ENCODE data around the gene BANK1. TPM values are rescaled to one million over a fixed set of nuclear protein-coding genes. Genes with fewer than 3 reads are reported as not detected.

BANK1 gene
- total RNA-seq, 1 donor from 2014 or later = 0.14 TPM

DNA sequence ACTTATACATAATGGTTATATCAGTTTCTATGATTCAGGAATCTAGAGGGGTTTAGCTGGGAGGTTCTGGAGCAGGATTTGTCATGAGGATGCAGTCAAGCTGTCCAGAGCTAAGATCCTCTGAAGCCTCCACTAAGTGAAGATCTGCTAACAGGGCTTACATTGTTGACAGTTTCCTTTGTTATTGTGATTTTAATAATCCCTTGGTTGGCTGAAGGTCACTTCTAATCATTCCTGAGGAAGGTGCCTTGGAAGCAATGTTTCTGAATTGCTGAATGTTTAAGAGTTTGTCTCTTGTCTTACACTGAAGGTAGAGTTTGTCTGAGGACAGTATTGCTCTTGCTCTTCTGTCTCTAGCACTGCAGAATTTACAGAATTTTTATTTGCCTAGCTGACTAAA is 41.3 kb downstream of the BANK1 start:
- no peaks in the 10 kb centered on the region for H3K36me3 Mint-ChIP-seq (ENCODE audit: low read depth)
- H3K4me1 Mint-ChIP-seq (ENCODE audit: low read depth) = no peaks in the 10 kb centered on the region
- H3K27me3 Mint-ChIP-seq (ENCODE audit: low read depth) = no peaks in the 10 kb centered on the region
- no peak overlapping the region for H3K4me3 Mint-ChIP-seq (ENCODE audit: low read depth)
- no peak overlapping the region for H3K27ac Mint-ChIP-seq
- intact Hi-C loops (cut with micrococcal nuclease) = no loop called here
- H3K9me3 Mint-ChIP-seq = no peaks in the 10 kb centered on the region
- no peak for DNase-seq (ENCODE audit: low spot score)

DNA sequence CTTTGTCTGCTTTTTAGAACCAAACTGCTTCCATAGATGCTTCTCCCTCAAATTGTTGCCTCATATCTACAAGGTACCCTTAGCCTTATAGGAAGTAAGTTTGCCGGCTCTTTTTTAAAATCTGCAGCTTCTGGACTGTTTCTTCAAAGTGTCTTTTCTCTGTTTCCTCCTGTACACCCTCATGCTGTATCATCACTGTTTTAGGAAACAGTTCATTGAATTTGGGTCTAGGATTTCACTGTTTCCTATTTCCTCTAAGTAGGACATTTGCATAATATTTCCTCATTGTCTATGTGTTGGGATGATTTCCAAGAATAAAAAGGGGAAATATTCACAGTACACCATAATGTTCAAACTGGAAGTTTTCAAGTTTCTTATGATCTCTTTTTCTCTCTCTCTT is 43.0 kb downstream of the BANK1 start:
- no peak overlapping the region for H3K27ac Mint-ChIP-seq
- H3K4me3 Mint-ChIP-seq (ENCODE audit: low read depth) = no peak overlapping the region
- no peaks in the 10 kb centered on the region for H3K36me3 Mint-ChIP-seq (ENCODE audit: low read depth)
- no peaks in the 10 kb centered on the region for H3K9me3 Mint-ChIP-seq
- H3K4me1 Mint-ChIP-seq (ENCODE audit: low read depth) = no peaks in the 10 kb centered on the region
- no peak for DNase-seq (ENCODE audit: low spot score)
- intact Hi-C loops (cut with micrococcal nuclease) = no loop called here
- H3K27me3 Mint-ChIP-seq (ENCODE audit: low read depth) = no peaks in the 10 kb centered on the region

DNA sequence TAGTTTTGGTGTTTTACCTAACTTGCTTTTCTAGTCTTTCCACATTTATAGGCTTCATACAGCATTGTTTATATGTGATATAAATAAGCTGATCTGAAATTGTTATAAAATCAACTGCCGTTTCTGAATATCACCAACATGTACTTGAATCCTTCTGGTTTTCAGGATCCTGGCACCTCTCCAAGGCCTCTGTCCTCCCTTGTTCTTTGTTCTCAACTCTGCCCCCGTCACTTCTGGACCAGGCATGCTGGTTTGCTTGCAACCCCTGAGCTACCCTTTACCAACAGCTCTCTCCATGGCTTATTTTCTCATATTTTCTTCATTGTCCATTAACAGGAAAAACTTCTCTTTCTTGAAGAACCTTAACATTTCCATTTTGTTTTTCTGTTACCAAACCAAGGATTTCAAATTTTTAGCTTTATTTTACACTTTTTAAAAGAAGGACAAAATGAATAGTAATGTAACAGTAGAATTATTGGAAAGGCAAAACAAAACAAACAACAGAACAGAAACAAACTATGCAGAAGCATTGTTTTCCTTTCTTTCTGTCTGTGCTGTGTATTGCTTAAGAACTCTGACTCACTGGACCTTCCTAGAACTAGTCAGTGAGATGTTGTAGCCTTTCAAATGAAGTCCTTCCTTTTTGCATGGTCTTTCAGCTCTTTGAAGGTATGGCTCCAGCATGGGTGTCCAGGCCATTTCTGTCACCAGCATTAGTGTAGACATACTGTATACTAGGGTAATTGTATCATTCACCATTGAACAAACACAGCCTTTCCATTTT is 44.8 kb downstream of the BANK1 start:
- Mint-ChIP-seq H3K27me3 (ENCODE audit: low read depth) (no peaks in the 10 kb centered on the region), H3K4me3 (ENCODE audit: low read depth) (no peak overlapping the region), H3K27ac (no peak overlapping the region), H3K4me1 (ENCODE audit: low read depth) (no peaks in the 10 kb centered on the region), H3K9me3 (no peaks in the 10 kb centered on the region), H3K36me3 (ENCODE audit: low read depth) (no peaks in the 10 kb centered on the region)
- intact Hi-C loops (cut with micrococcal nuclease) = no loop called here
- DNase-seq (ENCODE audit: low spot score) = no peak

DNA sequence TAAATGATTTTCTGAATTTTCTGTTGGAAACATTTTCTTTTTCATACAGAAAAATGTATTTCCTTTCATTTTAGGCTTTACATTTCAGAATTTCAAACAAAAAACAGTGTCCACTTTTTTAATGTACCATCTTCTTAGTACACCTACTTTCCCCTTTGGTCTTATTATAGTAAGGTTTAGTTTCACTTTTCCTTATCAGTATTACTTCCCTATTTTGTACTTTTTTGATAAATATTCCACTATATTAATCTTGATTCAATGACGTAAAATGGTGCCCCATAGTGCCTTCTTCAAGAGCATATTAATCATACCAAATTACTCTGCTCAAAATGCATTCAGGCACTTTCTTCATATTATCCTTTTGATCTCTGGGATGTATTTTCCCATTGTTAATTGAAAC is 52.5 kb downstream of the BANK1 start:
- Mint-ChIP-seq H3K4me3 (ENCODE audit: low read depth) (no peak overlapping the region), H3K4me1 (ENCODE audit: low read depth) (no peaks in the 10 kb centered on the region), H3K9me3 (no peaks in the 10 kb centered on the region), H3K27me3 (ENCODE audit: low read depth) (no peaks in the 10 kb centered on the region), H3K36me3 (ENCODE audit: low read depth) (no peaks in the 10 kb centered on the region), H3K27ac (no peak overlapping the region)
- intact Hi-C loops (cut with micrococcal nuclease) = no loop called here
- DNase-seq (ENCODE audit: low spot score) = no peak

DNA sequence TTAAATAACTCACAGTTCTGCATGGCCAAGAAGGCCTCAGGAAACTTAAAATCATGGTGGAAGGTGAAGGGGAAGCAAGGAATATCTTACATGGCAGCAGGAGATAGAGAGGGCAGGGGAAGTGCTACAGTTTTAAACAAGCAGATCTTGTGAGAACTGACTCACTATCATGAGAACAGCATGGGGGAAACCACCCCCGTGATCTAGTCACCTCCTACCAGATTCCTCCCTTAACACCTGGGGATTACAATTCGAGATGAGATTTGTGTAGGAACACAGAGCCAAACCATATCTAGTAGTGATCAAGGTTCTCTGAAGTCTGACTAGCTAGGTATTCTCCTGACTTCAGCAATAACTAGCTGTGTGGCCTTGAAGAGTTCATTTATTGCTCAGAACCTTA is 56.0 kb downstream of the BANK1 start:
- intact Hi-C loops (cut with micrococcal nuclease) = no loop called here
- Mint-ChIP-seq H3K4me1 (ENCODE audit: low read depth) (no peaks in the 10 kb centered on the region), H3K4me3 (ENCODE audit: low read depth) (no peak overlapping the region), H3K27me3 (ENCODE audit: low read depth) (no peaks in the 10 kb centered on the region), H3K9me3 (no peaks in the 10 kb centered on the region), H3K36me3 (ENCODE audit: low read depth) (no peaks in the 10 kb centered on the region), H3K27ac (no peak overlapping the region)
- no peak for DNase-seq (ENCODE audit: low spot score)

DNA sequence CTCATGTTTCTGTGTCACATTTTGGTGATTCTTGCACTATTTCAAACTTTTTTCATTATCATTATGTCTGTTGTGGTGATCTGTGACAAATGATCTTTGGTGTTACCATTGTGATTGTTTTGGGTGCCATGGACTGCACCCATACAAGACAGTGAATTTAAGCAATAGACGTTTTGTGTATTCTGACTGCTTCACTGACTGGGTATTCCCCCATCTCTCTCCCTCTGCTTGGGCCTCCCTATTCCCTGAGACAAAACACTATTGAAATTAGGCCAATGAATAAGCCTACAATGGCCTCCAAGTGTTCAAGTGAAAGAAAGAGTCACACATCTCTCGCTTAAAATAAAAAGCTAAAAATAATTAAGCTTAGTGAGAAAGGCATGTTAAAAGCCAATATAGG is 60.2 kb downstream of the BANK1 start:
- intact Hi-C loops (cut with micrococcal nuclease) = no loop called here
- DNase-seq (ENCODE audit: low spot score) = no peak
- H3K36me3 Mint-ChIP-seq (ENCODE audit: low read depth) = no peaks in the 10 kb centered on the region
- no peaks in the 10 kb centered on the region for H3K4me1 Mint-ChIP-seq (ENCODE audit: low read depth)
- no peaks in the 10 kb centered on the region for H3K9me3 Mint-ChIP-seq
- no peak overlapping the region for H3K4me3 Mint-ChIP-seq (ENCODE audit: low read depth)
- H3K27me3 Mint-ChIP-seq (ENCODE audit: low read depth) = no peaks in the 10 kb centered on the region
- H3K27ac Mint-ChIP-seq = no peak overlapping the region

DNA sequence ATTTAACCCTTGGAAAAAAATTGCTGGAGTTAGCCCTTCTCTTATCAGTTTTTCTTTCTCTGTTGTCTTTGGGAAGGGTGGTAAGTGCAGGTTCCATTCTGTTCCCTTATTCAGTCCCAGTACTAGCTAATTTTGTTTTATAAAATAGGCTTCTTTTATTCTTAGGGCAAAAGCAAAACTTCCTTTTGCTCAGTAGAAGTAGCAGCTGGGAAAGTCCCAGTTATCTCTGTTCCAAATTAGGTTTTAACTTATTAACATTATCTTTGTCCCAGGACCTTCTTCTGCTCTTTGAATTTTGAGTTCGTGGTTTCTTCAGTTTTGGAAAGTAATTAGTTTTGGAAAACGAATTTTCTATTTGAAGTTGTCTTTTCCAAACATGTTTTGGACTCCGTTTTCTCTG is 61.1 kb downstream of the BANK1 start:
- no peaks in the 10 kb centered on the region for H3K27me3 Mint-ChIP-seq (ENCODE audit: low read depth)
- no peaks in the 10 kb centered on the region for H3K4me1 Mint-ChIP-seq (ENCODE audit: low read depth)
- DNase-seq (ENCODE audit: low spot score) = no peak
- no peak overlapping the region for H3K4me3 Mint-ChIP-seq (ENCODE audit: low read depth)
- H3K9me3 Mint-ChIP-seq = no peaks in the 10 kb centered on the region
- no peaks in the 10 kb centered on the region for H3K36me3 Mint-ChIP-seq (ENCODE audit: low read depth)
- no peak overlapping the region for H3K27ac Mint-ChIP-seq
- intact Hi-C loops (cut with micrococcal nuclease) = no loop called here

DNA sequence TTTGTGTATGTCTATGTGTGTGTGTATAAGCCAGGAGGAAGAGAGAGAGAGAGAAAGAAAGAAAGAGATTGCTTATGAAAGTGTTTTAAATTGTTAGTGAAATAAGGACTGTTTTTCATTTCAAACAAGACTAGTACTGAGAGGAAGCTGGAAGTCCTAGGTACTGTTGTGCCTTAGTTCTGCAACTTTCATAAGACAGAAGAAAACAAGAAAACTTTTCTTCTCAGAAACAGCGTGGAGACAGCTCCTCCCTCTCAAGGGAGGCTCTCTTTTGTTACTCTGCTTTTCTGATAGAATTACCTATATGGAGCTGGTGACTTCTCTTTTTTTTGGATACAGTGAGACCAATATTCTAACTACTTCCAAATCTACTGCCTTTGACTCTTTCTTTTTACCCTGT is 62.5 kb downstream of the BANK1 start:
- Mint-ChIP-seq H3K4me3 (ENCODE audit: low read depth) (no peak overlapping the region), H3K27me3 (ENCODE audit: low read depth) (no peaks in the 10 kb centered on the region), H3K9me3 (no peaks in the 10 kb centered on the region), H3K36me3 (ENCODE audit: low read depth) (no peaks in the 10 kb centered on the region), H3K27ac (no peak overlapping the region), H3K4me1 (ENCODE audit: low read depth) (no peaks in the 10 kb centered on the region)
- intact Hi-C loops (cut with micrococcal nuclease) = no loop called here
- DNase-seq (ENCODE audit: low spot score) = no peak

DNA sequence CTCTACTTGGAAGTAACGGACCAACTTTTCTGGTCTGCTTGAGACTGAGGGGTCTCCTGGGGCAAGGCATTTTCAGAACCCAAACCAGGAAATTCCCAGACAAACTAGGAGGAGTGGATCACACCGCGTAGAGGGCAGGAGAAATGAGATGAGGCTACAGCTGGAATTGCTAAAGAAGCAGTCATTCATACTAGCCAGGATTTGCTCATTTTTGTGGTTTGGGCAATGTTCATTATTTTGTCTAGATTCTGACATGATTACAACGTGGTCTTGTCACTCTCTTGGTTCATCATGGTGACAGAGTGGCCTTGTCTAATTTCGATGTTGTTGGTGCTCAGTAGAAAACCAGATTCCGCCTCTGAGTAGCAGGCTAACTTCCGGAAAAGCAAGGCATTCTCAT is 63.2 kb downstream of the BANK1 start:
- Mint-ChIP-seq H3K9me3 (no peaks in the 10 kb centered on the region), H3K4me1 (ENCODE audit: low read depth) (no peaks in the 10 kb centered on the region), H3K27me3 (ENCODE audit: low read depth) (no peaks in the 10 kb centered on the region), H3K27ac (no peak overlapping the region), H3K36me3 (ENCODE audit: low read depth) (no peaks in the 10 kb centered on the region), H3K4me3 (ENCODE audit: low read depth) (no peak overlapping the region)
- DNase-seq (ENCODE audit: low spot score) = no peak
- intact Hi-C loops (cut with micrococcal nuclease) = no loop called here

DNA sequence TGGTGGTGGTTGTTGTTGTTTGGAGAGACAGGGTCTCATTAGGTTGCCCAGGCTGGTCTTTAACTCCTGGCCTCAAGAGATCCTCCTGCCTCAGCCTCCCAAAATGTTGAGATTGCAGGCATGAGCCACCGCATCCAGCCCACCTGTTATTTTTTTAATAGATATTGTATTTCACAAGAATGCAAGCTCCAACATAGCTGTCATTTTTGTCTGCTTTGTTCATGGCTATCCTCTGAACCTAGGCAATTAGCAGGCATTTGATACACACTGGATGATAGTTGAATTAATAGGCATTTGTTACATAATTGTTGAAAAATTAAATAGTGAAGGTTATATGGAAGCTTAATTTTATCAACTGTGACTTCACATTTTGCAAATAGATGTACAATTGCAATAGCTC is 64.7 kb downstream of the BANK1 start:
- no peak overlapping the region for H3K27ac Mint-ChIP-seq
- H3K9me3 Mint-ChIP-seq = no peaks in the 10 kb centered on the region
- no peak overlapping the region for H3K4me3 Mint-ChIP-seq (ENCODE audit: low read depth)
- H3K4me1 Mint-ChIP-seq (ENCODE audit: low read depth) = no peaks in the 10 kb centered on the region
- no peaks in the 10 kb centered on the region for H3K27me3 Mint-ChIP-seq (ENCODE audit: low read depth)
- DNase-seq (ENCODE audit: low spot score) = no peak
- H3K36me3 Mint-ChIP-seq (ENCODE audit: low read depth) = no peaks in the 10 kb centered on the region
- intact Hi-C loops (cut with micrococcal nuclease) = no loop called here

DNA sequence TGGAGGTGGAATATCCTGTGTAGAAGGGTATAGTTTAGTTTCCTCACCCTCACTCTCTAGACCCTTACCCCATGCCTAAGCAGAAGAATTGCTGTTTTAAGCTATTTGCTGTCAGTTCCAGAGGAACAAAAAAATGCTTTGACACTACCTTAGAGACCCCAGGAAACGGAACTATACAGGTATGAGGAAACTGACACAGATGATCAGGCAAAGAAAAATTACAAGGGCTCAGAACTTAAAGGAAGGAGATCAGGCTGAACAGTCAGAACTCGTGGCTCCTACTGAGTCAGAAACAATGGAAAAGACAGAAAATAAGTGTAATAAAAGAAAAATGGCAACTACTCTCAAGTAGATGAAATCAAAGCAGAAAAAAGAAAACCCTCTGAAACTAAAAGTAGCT is 65.6 kb downstream of the BANK1 start:
- Mint-ChIP-seq H3K4me3 (ENCODE audit: low read depth) (no peak overlapping the region), H3K36me3 (ENCODE audit: low read depth) (no peaks in the 10 kb centered on the region), H3K27me3 (ENCODE audit: low read depth) (no peaks in the 10 kb centered on the region), H3K4me1 (ENCODE audit: low read depth) (no peaks in the 10 kb centered on the region), H3K27ac (no peak overlapping the region), H3K9me3 (no peaks in the 10 kb centered on the region)
- intact Hi-C loops (cut with micrococcal nuclease) = no loop called here
- no peak for DNase-seq (ENCODE audit: low spot score)

DNA sequence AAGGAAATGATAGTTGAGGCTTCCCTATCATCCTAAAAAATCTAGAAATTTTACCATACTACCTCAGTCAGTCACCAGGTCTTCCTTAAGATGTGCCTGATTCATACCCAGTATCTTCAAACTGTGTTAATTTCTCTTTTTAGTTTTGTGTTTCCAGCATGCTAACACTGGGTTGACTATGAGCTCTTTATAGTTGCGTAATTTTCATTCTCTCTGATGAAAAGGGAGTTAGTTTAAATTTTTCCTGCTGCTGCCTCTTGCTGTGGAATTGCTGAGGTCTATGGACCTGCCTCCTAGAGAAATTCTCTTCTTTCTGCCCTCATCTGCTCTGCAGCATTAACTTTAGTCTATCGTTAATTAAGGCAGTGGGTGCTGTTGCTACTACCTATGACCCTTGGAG is 66.6 kb downstream of the BANK1 start:
- intact Hi-C loops (cut with micrococcal nuclease) = no loop called here

DNA sequence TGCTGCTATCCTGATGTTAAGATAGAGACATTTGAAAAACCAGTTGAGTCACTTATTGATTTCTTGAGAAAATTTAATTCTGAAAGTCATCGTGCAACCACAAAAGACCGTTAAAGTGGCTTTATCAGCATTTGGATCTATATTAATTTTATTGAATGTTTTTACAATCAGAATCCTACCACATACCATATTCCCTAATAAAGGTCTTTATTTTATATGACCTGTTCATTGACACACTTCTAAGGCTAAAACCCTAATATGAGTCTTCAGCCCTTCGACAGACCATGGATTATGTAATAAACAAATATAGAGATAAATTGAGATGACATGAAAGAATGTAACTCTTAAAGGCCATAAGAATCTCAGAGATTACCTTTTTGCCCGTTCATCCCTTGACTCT is 68.1 kb downstream of the BANK1 start:
- DNase-seq (ENCODE audit: low spot score) = no peak
- H3K4me3 Mint-ChIP-seq (ENCODE audit: low read depth) = no peak overlapping the region
- H3K36me3 Mint-ChIP-seq (ENCODE audit: low read depth) = no peaks in the 10 kb centered on the region
- intact Hi-C loops (cut with micrococcal nuclease) = no loop called here
- H3K27me3 Mint-ChIP-seq (ENCODE audit: low read depth) = no peaks in the 10 kb centered on the region
- H3K4me1 Mint-ChIP-seq (ENCODE audit: low read depth) = no peaks in the 10 kb centered on the region
- H3K27ac Mint-ChIP-seq = no peak overlapping the region
- no peaks in the 10 kb centered on the region for H3K9me3 Mint-ChIP-seq

More for the DNA sequence above, 66.6 kb downstream of the BANK1 start:
- Mint-ChIP-seq H3K4me3 (ENCODE audit: low read depth) (no peak overlapping the region), H3K9me3 (no peaks in the 10 kb centered on the region), H3K36me3 (ENCODE audit: low read depth) (no peaks in the 10 kb centered on the region), H3K27ac (no peak overlapping the region), H3K4me1 (ENCODE audit: low read depth) (no peaks in the 10 kb centered on the region), H3K27me3 (ENCODE audit: low read depth) (no peaks in the 10 kb centered on the region)
- no peak for DNase-seq (ENCODE audit: low spot score)

DNA sequence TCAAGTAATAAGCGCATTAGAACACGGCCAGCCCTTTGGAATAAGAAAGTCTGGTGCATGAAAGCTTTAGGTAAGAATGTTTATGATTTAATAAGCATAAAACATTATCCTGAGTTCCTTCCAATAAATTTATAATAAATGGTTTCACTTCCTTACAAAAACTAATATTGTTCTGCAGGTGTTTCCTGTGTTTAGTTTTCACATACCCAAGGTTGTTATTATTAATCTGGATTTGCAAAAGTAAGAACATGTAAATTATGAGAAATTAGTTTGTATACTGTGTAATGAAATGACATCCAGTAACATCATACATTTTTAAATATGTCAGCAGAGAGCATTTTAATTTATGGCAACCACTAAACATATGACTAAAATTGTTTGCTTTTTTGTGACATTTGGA is 72.1 kb downstream of the BANK1 start:
- DNase-seq (ENCODE audit: low spot score) = no peak
- intact Hi-C loops (cut with micrococcal nuclease) = no loop called here
- Mint-ChIP-seq H3K9me3 (no peaks in the 10 kb centered on the region), H3K4me3 (ENCODE audit: low read depth) (no peak overlapping the region), H3K27me3 (ENCODE audit: low read depth) (no peaks in the 10 kb centered on the region), H3K4me1 (ENCODE audit: low read depth) (no peaks in the 10 kb centered on the region), H3K36me3 (ENCODE audit: low read depth) (no peaks in the 10 kb centered on the region), H3K27ac (no peak overlapping the region)
